Measurements from ENCODE around the gene BCLAF1. TPM values are rescaled to one million over a fixed set of nuclear protein-coding genes. Genes with fewer than 3 reads are reported as not detected.

The BCLAF1 gene
- total and polyA plus RNA-seq, 2 of the 8 experiments (the other 6 are each of a cell fraction or from before 2014, with no cell fraction given): 30.5 to 230 TPM

- H3K4me3 ChIP-seq (ENCODE audit: extremely low read depth in 1 of 4, insufficient read depth in 2 of 4, low read depth in 3 of 4, low read length in 4 of 4): no peak overlapping the region
- no peaks in the 10 kb centered on the region for H3K23me2 ChIP-seq (ENCODE audit: low read depth, low read length)
- H3K4ac ChIP-seq (replicated peaks; ENCODE audit: insufficient read length, low read depth, low read length): no peak overlapping the region
- H3K27me3 ChIP-seq (replicated peaks in 1 of 4; ENCODE audit: control insufficient read depth in 3 of 4, extremely low read depth in 1 of 4, insufficient read depth in 3 of 4, low read length in 3 of 4): no peaks in the 10 kb centered on the region
- H4K91ac ChIP-seq (replicated peaks; ENCODE audit: insufficient read length, low read length): no peak overlapping the region
- WGBS, 2 experiments (ENCODE audit: extremely low coverage in 1 of 2, insufficient coverage in 1 of 2, insufficient read length in 1 of 2, insufficient replicate concordance in 2 of 2, low coverage in 1 of 2, low lambda C conversion rate in 2 of 2, missing lambda C conversion rate in 1 of 2): 65% methylated on average over 4 of the region's 4 CpGs; no CpG with 5 or more reads in 1 of the 2 experiments
- CTCF ChIA-PET (ENCODE audit: partially characterized antibody): interaction anchor here (0.7 to 3.9 kb wide), 4 partner anchors 8 to 729 kb away, joined by 3 to 29 read pairs (median 3); no protein-coding TSS in a partner anchor
- POLR2A ChIA-PET (ENCODE audit: partially characterized antibody): interaction anchor here (1.1 to 1.4 kb wide), 2 partner anchors 15 to 699 kb away, joined by 3 to 4 read pairs; partner anchors contain the start of gene MTFR2
- H2BK15ac ChIP-seq (ENCODE audit: low read length): no peak overlapping the region
- DNase-seq (ENCODE audit: low read depth in 1 of 2, low spot score in 2 of 2) (no peak), FAIRE-seq (no peak)
- H3K56ac ChIP-seq (replicated peaks; ENCODE audit: insufficient read length, low read depth, low read length): no peak overlapping the region
- H3K18ac ChIP-seq (ENCODE audit: extremely low read depth, low read length): no peak overlapping the region
- H2BK20ac ChIP-seq (ENCODE audit: low read length): no peak overlapping the region
- no peak overlapping the region for H2AFZ ChIP-seq (ENCODE audit: low read length)
- H2BK12ac ChIP-seq (ENCODE audit: low read depth, low read length): no peak overlapping the region
- H3K23ac ChIP-seq (ENCODE audit: insufficient read length): no peak overlapping the region
- no peak overlapping the region for H2AK5ac ChIP-seq (ENCODE audit: low read depth, low read length)
- no peak overlapping the region for H2BK120ac ChIP-seq (replicated peaks; ENCODE audit: low read depth, low read length)
- no peak overlapping the region for H2BK5ac ChIP-seq (ENCODE audit: low read depth, low read length)
- H3K27ac ChIP-seq (ENCODE audit: low read depth, low read length): no peak overlapping the region
- no peak overlapping the region for H4K5ac ChIP-seq (ENCODE audit: insufficient read length, low read depth, low read length)
- no peaks in the 10 kb centered on the region for H3K9me3 ChIP-seq (ENCODE audit: insufficient read depth in 2 of 2, low read depth in 1 of 2, low read length in 1 of 2)
- H3K36me3 ChIP-seq (ENCODE audit: control insufficient read depth in 2 of 4, insufficient read depth in 4 of 4, low read length in 3 of 4): peaks cover 0 to 8% (median 0%) of the 10 kb centered on the region in 4 experiments; a peak in 2 of 8 replicates
- no peak overlapping the region for H3K9ac ChIP-seq (replicated peaks in 1 of 4; ENCODE audit: extremely low read depth in 1 of 4, low read depth in 3 of 4, low read length in 3 of 4)
- no peak overlapping the region for H3K14ac ChIP-seq (ENCODE audit: insufficient read length)
- H4K20me1 ChIP-seq (replicated peaks in 1 of 2; ENCODE audit: control insufficient read depth in 1 of 2, insufficient read depth in 2 of 2, low read length in 2 of 2): no peaks in the 10 kb centered on the region
- no peaks in the 10 kb centered on the region for H3K79me2 ChIP-seq (ENCODE audit: control insufficient read depth in 1 of 2, insufficient read depth in 2 of 2, low read length in 2 of 2)
- no peak overlapping the region for H4K8ac ChIP-seq (ENCODE audit: extremely low read depth, insufficient read depth, low read length)
- no peaks in the 10 kb centered on the region for H3K79me1 ChIP-seq (ENCODE audit: low read depth, low read length)
- H3K4me1 ChIP-seq (replicated peaks in 1 of 4; ENCODE audit: control insufficient read depth in 3 of 4, insufficient read depth in 4 of 4, low read length in 3 of 4): no peaks in the 10 kb centered on the region
- no peak overlapping the region for H3K4me2 ChIP-seq (ENCODE audit: insufficient read depth in 1 of 2, low read depth in 2 of 2, low read length in 2 of 2)
- TF ChIP-seq EZH2 (IDR thresholded peaks at IDR 0.05; ENCODE audit: low read depth, low read length, severe bottlenecking): no peak
- TF ChIP-seq KDM4A (IDR thresholded peaks at IDR 0.05; ENCODE audit: low read depth, low read length, severe bottlenecking): no peak
- TF ChIP-seq USF2 (IDR thresholded peaks at IDR 0.05; ENCODE audit: low read length): no peak
- TF ChIP-seq TAF7 (optimal IDR thresholded peaks at IDR 0.05; ENCODE audit: borderline replicate concordance, low read depth, low read length): no peak
- TF ChIP-seq SP4 (IDR thresholded peaks at IDR 0.05; ENCODE audit: low read length): no peak
- TF ChIP-seq JUN (IDR thresholded peaks at IDR 0.05; ENCODE audit: low read depth, low read length): no peak
- TF ChIP-seq SP1 (IDR thresholded peaks at IDR 0.05; ENCODE audit: low read depth, low read length): no peak
- no peak for TF ChIP-seq BCL11A (IDR thresholded peaks at IDR 0.05; ENCODE audit: low read depth in 2 of 2, low read length in 2 of 2)
- no peak for TF ChIP-seq ATF3 (IDR thresholded peaks at IDR 0.05; ENCODE audit: insufficient read depth, low read depth, low read length)
- no peak for TF ChIP-seq EP300 (IDR thresholded peaks at IDR 0.05; ENCODE audit: borderline replicate concordance in 1 of 2, low read depth in 2 of 2, low read length in 2 of 2)
- TF ChIP-seq SIN3A (conservative IDR thresholded peaks at IDR 0.05 in 1 of 2, IDR thresholded peaks at IDR 0.05 in 1 of 2; ENCODE audit: low read depth in 1 of 2, low read length in 2 of 2): no peak
These were observed 54.4 kb downstream of the BCLAF1 start for GRCh38 chr6:136235233-136235564.

Measured in H1 (cell line).